AG10803 (cell line): Measurements from ENCODE around the gene DCAF17.
A peak's percentile ranks its signal among the peaks of the same experiment; 100 is the strongest.

Experiments
- DNase-seq: peaks from one replicate; pipeline ENCODE4 v3.0.0; 2010; ENCODE audit warnings: low read depth
- H3K4me3 ChIP-seq: 2 replicates; pipeline ENCODE4 v1.5.1; 2011; ENCODE audit warnings: mild to moderate bottlenecking, low read length, control low read depth
- TF ChIP-seq, protein P1 (sequence below): conservative IDR thresholded peaks from 2 replicates; pipeline ENCODE4 v1.5.1; 2011; ENCODE audit warnings: mild to moderate bottlenecking, low read length, control low read depth, inconsistent platforms

DCAF17 gene

DNA sequence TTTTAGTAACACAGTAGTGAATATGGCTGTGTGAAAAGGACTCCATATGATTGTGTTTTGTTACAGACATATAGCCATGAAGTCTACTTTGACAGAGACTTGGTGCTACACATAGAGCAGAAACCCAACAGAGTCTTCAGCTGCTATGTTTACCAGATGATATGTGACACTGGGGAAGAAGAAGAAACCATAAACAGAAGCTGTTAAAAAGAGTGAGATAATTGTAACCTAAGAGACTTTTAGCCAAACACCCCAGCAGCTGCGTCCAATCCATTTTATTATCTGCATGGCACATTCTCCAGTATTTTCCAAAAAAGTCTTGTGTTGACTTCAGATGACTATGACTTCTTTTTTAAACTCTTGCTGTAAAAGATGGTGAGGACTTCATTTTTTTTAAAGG, 46.9 kb downstream of the DCAF17 start:
- TF ChIP-seq, protein P1, sequence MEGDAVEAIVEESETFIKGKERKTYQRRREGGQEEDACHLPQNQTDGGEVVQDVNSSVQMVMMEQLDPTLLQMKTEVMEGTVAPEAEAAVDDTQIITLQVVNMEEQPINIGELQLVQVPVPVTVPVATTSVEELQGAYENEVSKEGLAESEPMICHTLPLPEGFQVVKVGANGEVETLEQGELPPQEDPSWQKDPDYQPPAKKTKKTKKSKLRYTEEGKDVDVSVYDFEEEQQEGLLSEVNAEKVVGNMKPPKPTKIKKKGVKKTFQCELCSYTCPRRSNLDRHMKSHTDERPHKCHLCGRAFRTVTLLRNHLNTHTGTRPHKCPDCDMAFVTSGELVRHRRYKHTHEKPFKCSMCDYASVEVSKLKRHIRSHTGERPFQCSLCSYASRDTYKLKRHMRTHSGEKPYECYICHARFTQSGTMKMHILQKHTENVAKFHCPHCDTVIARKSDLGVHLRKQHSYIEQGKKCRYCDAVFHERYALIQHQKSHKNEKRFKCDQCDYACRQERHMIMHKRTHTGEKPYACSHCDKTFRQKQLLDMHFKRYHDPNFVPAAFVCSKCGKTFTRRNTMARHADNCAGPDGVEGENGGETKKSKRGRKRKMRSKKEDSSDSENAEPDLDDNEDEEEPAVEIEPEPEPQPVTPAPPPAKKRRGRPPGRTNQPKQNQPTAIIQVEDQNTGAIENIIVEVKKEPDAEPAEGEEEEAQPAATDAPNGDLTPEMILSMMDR, result no peak
- no peak overlapping the region for H3K4me3 ChIP-seq
- DNase-seq, result no peak

DNA sequence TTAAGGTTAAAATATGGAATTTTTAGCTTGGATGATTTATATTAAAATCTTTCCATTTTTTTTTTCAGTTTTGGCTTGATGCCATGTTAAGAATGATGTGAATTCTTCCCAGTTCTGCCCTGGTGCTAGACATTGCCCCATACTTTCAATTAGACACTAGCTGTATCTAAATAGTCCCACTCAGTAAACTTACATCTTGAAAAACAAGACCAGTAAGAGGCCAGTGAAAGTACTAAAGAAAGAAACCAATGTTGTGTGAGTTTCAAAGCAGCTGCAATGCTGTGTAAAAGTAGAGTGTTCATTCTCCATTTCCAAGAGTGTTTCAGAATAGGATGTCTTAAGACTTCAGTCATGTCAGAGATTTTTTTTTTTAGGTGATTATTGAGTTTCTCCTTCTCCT, 48.3 kb downstream of the DCAF17 start:
- TF ChIP-seq, protein P1, result no peak
- no peak overlapping the region for H3K4me3 ChIP-seq
- DNase-seq, result peak; percentile 52

DNA sequence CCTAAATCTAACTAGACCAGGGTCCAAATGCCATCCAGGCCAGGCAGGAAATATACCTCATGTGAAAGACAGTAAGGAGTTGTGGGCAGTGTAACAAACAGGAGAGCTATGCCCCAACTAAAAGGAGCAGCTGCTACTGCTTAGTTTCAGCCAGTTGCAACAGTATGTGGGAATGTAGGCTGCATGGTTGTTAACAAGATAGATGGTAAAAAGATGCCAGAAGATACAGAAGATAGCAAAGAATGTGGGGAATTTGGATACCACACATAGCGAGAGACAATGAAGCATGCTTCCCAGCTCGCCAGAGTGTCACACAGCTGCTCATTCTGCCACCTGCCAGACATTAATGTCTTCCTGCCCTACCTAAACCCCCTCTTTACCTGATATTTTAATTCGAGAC, 48.9 kb downstream of the DCAF17 start:
- TF ChIP-seq, protein P1, result no peak

DNA sequence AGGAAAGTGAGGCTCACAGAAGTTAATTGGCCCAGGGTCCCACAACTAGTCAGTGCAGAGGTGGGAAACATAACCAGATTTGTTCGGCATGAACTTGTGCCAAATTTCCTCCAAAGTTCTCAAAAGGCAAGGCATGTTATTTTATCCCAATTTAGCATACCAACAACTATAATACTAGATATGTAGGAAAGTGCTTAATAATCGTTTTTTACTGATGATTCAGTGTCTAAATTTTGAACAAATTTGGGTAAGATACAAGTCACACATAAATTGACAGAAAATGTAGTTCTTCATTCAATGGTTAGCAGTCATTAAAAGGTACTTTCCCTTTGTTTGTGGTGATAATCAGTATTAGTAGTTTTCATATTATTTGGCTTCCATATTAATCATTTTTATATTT, 49.8 kb downstream of the DCAF17 start:
- no peak for DNase-seq
- TF ChIP-seq, protein P1, result no peak
- no peak overlapping the region for H3K4me3 ChIP-seq

More for the DNA sequence above, 48.9 kb downstream of the DCAF17 start:
- peak; percentile 92 for DNase-seq
- no peak overlapping the region for H3K4me3 ChIP-seq

DNA sequence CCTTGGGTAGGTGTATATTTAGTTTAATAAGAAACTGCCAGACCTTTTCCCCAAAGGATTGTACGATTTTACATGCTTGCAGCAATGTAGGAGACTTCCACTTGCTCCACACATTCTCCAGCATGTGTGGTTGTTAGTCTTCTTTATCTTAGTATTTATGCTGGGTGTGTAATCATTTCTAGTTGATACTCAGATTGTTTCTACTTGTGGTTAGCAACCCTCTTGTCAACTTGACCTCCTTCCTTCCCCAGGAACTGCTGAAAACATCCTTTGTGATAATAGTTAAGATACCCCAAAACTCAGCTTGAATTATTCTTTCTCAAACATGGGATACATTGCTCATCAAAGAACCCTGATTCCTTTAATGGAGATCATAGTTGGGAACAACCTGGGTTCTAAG, 51.1 kb downstream of the DCAF17 start:
- no peak for DNase-seq
- TF ChIP-seq, protein P1, result no peak
- H3K4me3 ChIP-seq, result no peak overlapping the region

DNA sequence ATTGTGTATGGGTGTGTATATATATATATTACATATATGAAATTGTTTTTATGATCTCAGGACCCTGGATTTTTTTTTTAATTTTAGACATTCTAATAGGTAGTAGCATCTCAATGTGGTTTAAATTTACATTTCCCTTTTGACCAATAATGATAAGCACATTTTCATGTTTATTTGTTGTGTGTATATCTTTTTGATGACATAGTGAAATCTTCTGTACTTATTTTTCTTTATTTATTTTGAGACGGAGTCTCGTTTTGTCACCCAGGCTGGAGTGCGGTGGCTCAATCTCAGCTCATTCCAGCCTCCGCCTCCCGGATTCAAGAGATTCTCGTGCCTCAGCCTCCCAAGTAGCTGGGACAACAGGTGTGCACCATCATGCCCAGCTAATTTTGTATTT, 53.2 kb downstream of the DCAF17 start:
- no peak for DNase-seq
- TF ChIP-seq, protein P1, result no peak
- H3K4me3 ChIP-seq, result no peak overlapping the region

DNA sequence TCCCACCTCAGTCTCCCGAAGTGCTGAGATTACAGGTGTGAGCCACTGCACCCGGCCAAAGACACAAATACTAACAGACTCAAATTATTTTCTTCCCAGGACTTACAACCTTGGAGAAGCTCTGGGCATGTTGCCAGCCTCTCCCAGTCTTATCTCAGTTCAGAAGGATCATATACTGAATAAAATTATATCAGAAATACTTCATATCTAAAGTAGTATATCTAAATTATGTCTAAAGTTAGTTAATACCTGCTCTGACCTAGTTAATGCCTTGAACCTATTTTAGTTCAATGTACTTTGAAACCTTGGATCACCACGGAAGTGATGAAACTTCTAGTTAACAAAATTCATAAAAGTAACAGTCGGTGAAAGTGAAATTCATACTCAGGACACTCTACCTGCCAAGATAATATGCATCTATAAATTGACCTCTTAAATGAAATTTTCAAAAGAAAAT, 53.8 kb downstream of the DCAF17 start:
- H3K4me3 ChIP-seq, result no peak overlapping the region
- DNase-seq, result no peak
- TF ChIP-seq, protein P1, result no peak
